ENCODE results near the gene LRRC74B.
"Not testable (repeated sequence)": the region's sequence is repeated elsewhere in the genome, so short reads cannot be mapped to it uniquely, and the experiment has no call there.

Gene LRRC74B

DNA sequence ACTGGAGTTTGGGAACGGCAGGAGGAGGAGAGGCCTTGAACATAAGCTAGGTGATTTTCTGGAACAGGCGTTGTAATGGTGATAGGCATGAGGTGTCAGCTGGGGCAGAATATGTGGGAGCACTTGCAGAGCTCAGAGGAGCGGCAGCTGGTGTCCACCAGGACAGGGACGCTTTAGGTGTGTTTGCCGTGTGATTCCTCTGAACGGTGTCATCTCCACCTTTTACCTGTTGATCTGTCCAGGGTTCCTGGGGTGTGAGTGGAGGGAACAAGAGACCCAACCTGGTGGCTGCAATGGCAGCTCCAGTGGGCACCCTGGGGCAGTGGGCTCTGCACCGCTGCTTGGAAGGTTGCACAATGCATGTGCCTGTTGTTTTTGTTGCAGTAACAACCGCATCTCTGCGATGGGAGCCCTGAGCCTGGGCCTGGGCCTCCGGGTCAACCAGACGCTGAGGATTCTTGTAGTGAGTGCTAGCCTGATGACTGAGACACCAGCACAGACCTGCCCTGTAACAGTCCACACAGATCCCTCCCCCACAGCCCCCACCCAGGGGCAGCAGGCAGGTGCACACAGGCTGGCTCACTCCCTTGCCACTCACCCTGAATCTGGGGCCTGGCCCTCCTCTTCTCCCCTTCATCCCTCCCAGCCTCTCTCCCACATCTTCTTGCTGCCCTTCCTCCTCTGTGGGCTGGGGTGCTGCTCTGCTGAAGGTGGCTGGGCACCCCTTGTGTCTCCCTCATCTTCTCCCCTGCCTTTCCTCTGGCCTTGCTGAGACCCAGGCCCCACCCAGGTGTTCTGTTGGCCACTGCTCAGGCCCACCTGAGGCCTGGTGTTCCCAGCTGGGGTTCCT lies 9.2 kb downstream of the LRRC74B start:
- no peak for DNase-seq

DNA sequence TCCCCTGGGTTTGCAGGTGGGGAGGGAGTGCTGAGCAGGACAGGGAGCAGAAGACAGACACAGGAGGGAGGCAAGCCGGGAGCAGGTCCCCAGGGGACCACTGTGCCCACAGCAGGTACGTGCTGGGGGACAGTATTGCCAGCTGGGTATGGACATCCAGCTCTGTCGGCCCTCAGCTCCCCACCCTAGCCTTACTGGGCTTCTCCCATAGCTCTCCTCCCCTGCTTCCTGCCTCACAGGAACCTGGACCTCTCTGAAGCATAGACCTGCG lies 9.8 kb downstream of the LRRC74B start:
- DNase-seq = no peak

DNA sequence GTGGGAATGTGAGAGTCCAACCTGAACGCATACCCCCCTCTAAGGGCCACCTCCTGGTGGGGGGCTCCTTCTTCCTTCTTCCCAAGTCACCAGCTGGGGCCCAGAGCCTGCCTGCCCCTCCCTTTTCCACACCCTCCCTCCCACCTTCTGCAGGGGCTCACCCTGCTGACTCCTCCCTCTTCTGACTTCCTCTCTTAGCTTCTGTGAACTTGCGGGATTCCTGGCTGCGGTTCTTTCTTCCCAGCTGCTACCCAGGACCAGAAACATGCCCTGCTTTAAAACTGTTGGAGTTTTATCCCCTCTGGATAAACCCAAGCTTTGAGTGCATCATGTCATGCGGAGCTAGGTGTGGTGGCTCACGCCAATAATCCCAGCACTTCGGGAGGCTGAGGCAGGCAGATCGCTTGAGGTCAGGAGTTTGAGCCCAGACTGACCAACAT lies 10.2 kb downstream of the LRRC74B start:
- no peak for DNase-seq

DNA sequence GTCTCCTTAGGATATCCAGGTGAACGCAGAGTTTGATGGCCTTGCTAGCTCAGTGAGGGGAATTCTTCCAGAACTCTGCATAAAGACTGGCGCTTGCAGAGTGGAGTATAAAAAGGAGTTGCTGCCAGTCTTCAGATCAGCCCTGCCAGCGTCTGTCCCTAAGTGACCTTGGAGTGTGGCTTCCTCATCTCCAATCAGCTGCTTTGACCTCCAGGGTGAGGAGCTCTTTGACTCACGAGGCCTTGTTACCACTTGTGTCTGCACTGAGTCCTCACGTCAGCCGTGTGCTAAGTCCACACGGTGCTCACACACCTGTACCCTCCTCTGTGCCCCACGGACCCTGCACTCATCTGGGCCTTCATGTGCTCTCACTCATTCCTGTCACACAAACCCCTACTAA lies 14.6 kb downstream of the LRRC74B start:
- DNase-seq = not testable (repeated sequence)

DNA sequence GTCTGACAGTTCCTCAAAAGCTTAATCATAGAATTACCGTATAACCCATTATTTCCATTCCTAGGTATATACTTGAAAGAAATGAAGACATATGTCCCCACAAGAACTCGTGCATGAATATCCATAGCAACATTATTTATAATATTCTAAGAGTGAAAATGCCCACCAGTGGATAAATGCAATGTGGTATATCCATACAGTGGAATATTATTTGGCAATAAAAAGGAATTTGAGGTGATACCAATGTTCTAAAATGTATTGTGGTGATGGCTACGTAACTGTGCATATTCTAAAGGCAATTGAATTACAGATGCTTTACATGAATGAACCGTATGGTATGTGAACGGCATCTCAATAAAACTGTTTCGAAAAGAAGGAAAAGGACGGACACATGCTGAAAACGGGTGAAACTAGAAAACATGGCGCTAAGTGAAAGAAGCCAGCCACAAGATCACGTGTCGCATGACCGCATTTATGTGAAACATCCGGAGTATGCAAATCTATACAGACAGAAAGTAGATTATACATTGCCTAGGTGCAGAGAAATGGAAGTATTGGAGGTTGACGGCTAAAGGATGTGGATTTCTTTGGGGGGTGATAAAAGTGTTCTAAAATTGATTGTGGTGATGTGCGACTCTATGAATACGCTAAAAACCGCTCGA lies 16.0 kb downstream of the LRRC74B start:
- not testable (repeated sequence) for DNase-seq

DNA sequence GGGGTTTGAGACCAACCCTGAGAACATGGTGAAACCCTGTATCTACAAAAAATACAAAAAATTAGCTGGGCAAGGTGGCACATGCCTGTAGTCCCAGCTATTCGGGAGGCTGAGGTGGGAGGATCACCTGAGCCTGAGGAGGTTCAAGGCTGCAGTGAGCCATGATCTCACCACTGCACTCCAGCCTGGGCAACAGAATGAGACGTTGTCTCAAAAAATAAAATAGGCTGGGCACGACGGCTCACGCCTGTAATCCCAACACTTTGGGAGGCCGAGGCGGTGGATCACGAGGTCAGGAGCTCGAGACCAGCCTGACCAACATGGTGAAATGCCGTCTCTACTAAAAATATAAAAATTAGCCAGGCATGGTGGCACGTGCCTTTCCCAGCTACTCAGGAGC lies 18.7 kb downstream of the LRRC74B start:
- DNase-seq = not testable (repeated sequence)

DNA sequence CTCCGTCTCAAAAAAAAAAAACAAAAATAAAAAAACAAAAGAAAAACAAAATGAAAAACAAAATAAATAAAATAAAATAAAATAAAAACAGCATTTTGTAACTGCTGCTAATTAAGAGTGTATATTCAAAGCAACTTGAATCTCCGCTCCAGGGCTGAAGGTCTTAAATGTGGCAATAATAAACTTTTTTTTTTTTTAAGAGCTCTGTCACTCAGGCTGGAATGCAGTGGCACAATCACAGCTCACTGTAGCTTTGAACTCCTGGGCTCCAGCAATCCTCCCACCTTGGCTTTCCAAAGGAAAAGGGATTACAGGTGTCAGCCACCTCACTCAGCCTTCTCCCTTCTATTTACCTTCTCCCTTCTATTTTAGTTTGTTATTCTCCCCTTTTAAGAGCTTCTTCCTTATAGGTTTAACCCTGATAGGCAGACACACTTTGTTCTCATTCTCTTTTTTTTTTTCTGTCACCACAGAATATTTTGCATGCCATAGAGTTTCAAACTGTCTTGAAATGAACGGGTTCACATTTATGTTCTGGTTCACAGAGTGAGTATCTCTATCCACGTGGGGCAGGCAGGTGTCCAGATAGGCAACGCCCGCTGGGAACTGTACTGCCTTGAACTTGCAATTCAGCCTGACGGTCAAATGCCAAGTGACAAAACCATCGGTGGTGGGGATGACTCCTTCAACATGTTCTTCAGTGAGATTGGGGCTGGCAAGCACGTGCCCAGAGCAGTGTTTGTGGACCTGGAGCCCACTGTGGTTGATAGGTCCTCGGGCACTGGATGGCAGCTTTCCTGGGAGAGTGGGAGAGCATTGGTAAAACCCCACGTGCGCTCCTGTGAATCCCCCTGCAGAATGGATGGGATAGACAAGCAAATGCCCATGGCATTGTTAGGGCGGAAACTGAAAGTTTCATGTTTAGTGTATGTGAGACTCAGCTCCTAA lies 19.4 kb downstream of the LRRC74B start:
- DNase-seq = no peak

DNA sequence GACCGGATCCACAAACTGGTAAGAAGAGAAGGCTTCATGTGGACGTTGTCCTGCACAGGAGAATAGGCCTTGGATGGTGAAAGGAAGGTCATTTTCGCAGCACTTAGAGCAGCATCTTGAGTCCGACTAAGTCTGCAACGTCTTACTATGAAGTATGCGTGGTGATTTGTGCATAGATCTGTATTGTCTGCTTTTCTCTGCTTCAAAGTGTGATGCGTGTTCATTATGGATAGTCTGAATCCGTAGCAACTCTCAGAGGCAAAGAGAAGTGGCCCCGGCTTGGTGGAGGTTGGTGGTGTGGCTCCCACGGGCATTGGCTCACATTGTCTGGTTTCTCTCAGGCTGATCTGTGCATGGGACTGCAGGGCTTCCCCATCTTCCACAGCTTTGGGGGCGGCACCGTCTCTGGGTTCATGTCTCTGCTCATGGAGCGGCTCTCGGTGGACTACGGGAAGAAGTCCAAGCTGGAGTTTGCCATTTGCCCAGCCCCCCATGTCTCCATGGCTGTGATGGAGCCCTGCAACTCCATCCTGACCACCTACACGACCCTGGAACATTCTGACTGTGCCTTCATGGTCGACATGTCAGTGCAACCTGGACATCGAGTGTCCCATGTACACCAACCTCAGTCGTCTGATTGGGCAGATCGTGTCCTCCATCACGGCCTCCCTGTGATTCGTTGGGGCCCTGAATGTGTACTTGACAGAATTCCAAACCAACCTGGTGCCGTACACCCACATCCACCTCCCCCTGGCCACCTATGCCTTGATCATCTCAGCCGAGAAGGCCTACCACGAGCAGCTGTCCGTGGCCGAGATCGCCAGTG lies 21.5 kb downstream of the LRRC74B start:
- no peak for DNase-seq

DNA sequence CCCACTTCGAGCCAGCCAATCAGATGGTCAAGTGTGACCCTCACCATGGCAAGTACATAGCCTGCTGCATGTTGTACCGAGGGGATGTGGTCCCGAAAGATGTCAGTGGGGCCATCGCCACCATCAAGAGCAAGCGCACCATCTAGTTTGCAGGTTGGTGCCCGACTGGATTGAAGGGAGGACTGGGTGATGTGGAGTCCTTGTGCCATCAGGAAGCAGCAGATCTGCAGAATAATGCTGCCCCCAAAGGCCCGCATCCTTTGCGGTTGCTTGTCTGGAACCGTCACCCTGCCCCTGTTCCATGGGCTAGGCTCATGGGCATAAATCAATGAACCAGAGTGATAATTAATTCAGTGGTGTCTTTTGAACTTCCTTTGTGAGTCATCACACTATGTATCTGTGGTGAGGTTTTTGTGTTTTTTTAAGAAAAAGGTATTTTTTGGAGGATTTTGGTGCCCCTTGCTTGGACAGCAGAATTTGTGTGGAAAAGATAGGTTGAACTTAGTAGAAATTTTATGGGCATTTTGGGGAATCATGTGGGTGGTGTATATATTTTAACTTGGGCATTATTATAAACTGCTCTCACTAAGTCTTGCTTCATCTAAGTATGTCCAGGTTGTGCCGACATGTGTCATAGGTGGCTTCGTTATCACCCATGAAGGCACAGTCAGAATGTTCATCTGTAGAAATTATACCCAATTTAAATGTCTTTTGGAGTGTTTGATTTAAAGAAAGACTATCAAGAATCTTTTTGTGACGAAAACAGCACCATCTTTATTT lies 22.3 kb downstream of the LRRC74B start:
- no peak for DNase-seq

DNA sequence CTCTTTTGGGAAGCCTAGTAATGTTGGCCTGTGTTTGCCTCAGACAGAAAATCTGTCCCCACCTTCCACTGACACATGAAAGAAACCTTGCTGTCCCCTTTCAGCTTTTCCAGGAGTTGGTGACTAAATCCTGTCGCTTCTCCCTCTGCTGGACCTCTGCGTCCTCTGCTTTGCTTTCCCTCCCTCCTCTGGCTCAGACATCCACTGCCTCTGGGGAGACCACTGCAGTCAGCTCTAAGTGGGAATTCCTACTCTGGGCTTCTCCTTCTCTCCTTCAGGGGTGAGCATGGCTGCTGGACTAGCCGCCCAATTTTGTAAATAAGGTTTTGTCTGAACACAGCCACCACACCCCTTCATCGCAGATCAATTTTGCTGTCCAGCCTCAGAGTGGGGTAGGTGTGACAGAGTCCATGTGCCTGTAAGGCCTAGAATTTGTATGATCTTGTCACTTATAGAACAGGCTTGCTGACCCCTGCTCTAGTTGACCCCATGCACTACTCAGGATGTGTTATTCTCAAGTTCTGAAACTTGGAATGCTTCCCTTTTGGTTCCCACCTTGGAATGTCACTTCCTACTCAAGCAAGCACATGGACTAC lies 23.0 kb downstream of the LRRC74B start:
- no peak for DNase-seq

DNA sequence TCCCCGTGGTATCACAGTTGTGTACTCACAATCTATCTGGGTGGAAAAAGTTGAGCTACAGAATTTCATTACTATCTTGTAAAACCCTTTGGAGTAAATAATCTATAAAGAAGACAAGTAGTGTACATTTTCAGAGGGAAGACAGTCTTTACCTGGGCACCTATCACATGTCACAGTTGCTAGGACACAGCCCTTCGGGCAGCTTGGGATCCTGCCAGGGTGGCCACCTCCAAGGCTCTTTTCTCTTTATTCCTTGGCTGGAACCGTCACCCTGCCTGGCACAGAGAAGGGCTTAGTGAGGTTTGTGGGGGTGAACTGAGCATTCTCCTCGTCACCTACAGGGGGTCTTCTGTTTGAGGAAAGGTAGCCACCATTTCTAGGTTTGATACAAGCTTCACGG lies 23.6 kb downstream of the LRRC74B start:
- DNase-seq = no peak

DNA sequence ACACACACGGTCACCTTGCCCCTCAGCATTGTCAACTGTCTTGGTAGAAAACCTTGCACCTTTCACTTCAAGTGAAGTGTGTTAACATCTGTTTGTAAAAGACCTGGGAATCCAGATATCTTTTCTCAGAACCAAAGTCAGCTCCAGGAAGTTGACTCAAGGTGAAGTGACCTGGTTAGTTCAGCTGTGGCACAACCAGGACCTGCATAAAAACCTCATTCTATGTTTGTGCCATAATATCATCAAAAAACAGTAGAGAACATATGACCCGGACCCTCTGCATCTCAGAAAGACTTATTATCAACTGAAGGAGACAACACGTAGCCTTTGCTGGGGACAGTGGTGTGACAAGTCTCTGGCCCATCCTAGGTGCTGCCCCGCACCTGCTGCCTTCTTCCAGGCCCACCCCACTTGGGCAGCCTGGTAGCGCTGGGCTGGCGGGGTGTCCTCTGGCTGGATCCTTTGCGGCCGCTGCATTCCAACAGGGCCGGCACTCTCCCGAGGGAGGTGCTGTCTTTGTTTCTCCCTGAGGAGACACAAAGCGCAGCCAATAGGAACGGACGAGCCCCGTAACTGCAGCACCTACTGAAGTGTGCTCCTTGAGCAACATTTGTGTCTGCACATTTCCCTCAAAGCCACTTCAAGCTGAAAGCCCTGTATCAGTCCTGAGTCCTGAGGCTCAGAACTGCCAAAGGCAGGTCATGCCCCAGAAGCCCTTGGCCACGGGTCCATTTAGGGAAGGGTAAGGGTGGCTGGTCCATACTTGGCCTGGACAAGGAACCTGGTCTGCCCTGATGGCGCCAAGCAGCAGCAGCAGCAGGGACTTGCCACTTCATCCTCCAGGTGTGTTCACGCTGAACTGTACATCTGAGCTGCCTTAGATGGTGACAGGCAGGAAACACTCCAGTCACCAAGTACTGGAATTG lies 25.2 kb downstream of the LRRC74B start:
- DNase-seq = no peak

DNA sequence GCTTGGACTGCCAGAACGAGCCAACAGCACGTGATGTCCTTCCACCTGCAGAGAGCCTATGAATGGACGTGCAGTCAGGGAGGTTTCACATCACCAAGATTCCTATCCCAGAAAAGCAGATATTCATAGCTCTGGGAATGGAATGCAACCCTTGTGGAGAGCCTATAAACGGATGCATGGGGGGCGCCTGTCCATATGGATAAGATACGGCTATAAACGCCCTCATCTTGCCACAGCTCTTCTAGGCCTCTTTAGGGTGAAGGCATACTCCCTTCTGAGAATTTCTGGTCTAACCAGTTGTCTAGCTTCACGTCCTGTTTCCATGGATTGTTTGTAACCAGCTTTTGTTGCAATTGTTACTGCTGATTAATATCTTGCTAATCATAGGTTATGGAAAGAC lies 26.1 kb downstream of the LRRC74B start:
- not testable (repeated sequence) for DNase-seq

DNA sequence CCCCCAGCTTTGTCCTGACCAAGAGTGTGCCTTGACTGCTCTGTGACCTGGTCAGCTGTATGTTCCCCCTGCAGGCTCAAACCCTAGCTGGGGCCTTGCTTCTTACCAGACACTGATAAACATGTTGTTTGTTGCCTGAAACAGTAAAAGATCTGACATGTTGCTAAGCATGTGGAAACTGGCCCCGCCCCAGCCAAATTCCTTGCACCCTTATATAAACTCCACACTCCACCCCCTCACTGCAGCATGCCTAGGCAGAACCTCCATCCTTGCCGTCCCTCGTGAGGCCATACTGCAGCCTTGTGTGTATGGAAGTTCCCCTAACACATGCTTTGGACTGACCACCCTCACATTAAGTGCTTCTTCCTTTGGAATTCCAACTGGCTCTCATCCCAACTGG lies 27.3 kb downstream of the LRRC74B start:
- DNase-seq = no peak

DNA sequence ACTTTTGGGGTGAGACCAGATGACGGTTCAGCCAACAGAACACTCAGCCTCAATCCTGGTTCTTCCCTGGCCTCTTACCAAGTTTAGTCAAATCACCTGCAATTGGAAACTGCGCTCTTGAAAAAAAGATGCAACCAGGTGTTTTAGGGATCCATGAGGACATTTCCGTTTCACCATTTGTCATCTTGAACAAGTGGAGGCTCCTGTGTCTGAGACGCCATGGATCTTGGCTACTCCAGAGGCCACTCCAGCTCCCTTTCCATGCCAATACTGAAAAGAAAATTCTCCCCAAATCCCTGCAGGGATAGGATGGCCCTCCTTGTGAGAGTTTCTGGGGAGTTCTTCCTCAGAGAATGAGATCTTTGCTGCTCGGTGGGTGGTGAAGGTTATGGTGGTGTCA lies 27.7 kb downstream of the LRRC74B start:
- DNase-seq = no peak

DNA sequence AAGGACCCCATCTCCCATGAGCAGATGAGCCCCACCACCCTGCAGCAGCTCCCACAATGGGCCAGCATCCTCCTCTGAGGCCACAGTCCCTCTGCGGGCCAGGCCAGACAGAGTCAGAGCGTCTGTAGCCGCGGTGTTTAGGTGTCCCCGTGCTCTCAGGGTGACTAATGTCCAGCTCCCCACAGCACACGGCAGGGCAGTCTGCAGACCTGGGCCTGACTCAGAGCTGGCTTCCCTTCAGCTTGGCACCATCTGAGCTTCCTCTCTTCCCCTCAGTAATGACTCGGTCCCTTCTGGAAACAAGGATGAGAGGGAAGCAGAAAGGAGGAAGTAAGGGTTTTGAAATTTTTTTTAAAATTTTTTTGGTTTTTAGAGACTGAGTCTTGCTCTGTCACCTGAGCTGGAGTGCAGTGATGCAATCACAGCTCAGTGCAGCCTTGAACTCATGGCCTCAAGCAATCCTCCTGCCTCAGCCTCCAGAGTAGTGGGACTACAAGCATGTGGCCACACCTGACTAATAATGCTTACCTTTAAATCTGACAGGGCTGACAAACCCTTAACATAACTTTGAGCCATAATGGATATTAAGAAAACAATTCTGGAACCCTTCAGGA lies 28.5 kb downstream of the LRRC74B start:
- DNase-seq = peak; percentile 34

DNA sequence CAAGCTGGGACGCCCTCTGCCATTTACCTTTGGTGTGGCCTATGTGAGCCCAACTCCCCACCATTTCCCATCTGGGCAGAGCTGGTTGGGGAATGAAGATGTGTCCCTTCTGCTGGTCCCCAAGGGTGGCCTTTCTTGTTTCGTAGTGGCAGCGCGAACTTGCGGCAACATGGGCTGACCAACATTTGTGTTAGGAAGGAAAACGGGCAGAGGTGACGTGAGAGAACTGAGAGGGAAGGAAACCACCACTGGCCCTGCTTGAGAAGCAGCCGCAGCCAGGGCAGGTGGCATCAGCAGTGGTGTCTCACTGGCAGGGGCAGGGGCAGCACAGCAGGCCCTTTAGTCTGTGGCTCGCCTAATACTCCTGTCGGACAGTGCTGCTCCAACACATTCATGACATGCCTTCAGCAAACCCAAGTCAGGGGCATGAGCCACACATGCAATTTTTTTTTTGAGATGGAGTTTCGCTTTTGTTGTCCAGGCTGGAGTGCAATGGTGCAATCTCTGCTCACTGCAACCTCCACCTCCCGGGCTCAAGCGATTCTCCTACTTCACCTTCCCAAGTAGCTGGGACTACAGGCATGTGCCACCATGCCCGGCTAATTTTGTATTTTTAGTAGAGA lies 29.9 kb downstream of the LRRC74B start:
- DNase-seq = no peak

DNA sequence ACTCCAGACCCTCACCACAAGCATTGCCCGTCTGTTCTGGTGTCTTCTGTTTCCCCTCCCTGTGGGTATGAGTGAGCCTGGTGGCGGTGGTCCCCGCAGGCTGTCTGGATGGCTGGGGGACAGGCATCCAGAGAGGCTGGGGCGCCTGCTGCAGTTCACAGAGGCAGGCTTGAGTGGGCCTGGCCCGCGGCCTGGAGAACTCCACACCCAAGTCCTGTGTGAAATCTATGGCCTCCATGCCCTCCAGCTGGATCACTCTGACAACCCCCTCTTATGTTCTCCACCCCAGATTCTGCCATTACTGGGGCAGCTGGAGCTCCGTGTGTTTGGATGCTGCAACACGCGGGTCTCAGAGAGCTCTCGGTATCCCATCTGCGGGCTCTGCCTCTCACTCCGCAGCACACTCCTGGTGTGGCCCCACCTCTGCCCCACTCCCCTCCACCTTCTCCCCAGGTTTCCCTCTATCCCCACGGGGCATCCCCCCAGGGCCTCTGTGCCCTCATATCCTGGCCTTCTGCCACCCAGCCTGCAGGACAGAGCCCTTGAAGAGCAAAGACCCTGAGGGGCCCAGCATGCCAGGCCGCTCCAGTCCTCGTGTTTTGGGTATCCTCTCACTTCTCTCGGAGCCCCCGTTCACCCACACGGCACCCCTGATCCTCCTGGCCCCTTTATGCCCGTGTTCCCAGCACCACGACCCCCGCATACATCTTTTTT lies 31.3 kb downstream of the LRRC74B start:
- DNase-seq = no peak

All from SIG-M5 (cell line).